Stomach (tissue), 9 donors: ENCODE data around the gene NOVA1. TPM values are rescaled to one million over a fixed set of nuclear protein-coding genes. Genes with fewer than 3 reads are reported as not detected.

Experiments used
- DNase-seq, 2 donors: peaks; one replicate each; pipeline versions ENCODE4 v3.0.0 to v3.0.0-alpha.2; 2013 to 2019
- H3K27ac ChIP-seq, 5 donors: fragments of 200-600 bp in 4 of 5; sonication (generic) in 4 of 5; one replicate each; pipeline ENCODE4 v1.5.1; 2013 to 2019; ENCODE audit warnings: mild to moderate bottlenecking in 1 of 5, moderate library complexity in 1 of 5
- H3K27me3 ChIP-seq, 3 donors: fragments of 200-600 bp; sonication (generic); one replicate each; pipeline ENCODE4 v1.5.1; 2017 to 2019; ENCODE audit warnings: mixed run types in 1 of 3
- H3K36me3 ChIP-seq, 4 donors: fragments of 200-600 bp; sonication (generic); 1 replicate in 3 of 4; 2 replicates in 1 of 4; pipeline ENCODE4 v1.5.1; 2016 to 2019
- H3K4me1 ChIP-seq, 4 donors: fragments of 200-600 bp; sonication (generic); one replicate each; pipeline ENCODE4 v1.5.1; 2016 to 2019
- H3K4me3 ChIP-seq, 4 donors: fragments of 200-600 bp; sonication (generic) in 3 of 4; one replicate each; pipeline ENCODE4 v1.5.1; 2016 to 2019; ENCODE audit warnings: mild to moderate bottlenecking in 1 of 4
- H3K9me3 ChIP-seq, 4 donors: fragments of 200-600 bp; sonication (generic); one replicate each; pipeline ENCODE4 v1.5.1; 2016 to 2019
- EP300 ChIP-seq: sonication (generic); formaldehyde crosslinking; IDR thresholded peaks from one replicate; pipeline ENCODE4 v1.6.1; 2017; ENCODE audit warnings: antibody characterized with exemption
- POLR2A ChIP-seq, 4 donors: fragments of 450-650 bp; IDR thresholded peaks; one replicate each; pipeline ENCODE4 v1.6.1; 2016; ENCODE audit warnings: antibody characterized with exemption in 4 of 4, control low read depth in 2 of 4, mild to moderate bottlenecking in 1 of 4, moderate library complexity in 1 of 4
- POLR2AphosphoS5 ChIP-seq, 3 donors: sonication (generic); formaldehyde crosslinking; IDR thresholded peaks; one replicate each; pipeline ENCODE4 v1.6.1; 2016; ENCODE audit warnings: antibody characterized with exemption in 3 of 3
- WGBS, 5 donors: extraction: QIAGEN DNeasy Blood & Tissue Kit in 3 of 5; methylation state at CpG; one replicate each; pipeline versions ENCODE4 v1.1.5 to v1.1.7; 2013 to 2018; 5-methylcytosine and 5-hydroxymethylcytosine counted together
- intact Hi-C: fragments of 100-400 bp; cut with DNase I; formaldehyde crosslinking; loops from one replicate; pipeline ENCODE4 v1.15.1; 2023; ENCODE audit warnings: low total_unique reads
- polyA plus RNA-seq, 3 donors: library from polyadenylated mRNA; stranded (reverse); fragments of 200-250 nt; gene quantifications; one replicate each; pipeline ENCODE4 v1.2.3, GENCODE V29; 2013
- total RNA-seq, 5 donors: library from RNA; depleted of rRNA; stranded (reverse); fragments of >200 nt; gene quantifications; one replicate each; pipeline versions ENCODE4 v1.1.0 to v1.2.3, GENCODE V29; 2014 to 2016
- TF ChIP-seq, protein P1 (sequence below), 7 experiments: fragments of 450-650 bp in 4 of 7; fragments of 200-600 bp in 3 of 7; sonication (generic) in 3 of 7; IDR thresholded peaks; one replicate each; pipeline ENCODE4 v1.5.1; 2016 to 2019; ENCODE audit warnings: antibody characterized with exemption in 7 of 7, control low read depth in 2 of 7, mild to moderate bottlenecking in 1 of 7
- donor health status: healthy with polysubstance abuse.
- donor health status: Bipolar disorder and iron deficiency.
- donor health status: healthy.

The NOVA1 gene
- total and polyA plus RNA-seq, 8 donors: 1.0 to 25.1 (median 7.9) TPM

DNA sequence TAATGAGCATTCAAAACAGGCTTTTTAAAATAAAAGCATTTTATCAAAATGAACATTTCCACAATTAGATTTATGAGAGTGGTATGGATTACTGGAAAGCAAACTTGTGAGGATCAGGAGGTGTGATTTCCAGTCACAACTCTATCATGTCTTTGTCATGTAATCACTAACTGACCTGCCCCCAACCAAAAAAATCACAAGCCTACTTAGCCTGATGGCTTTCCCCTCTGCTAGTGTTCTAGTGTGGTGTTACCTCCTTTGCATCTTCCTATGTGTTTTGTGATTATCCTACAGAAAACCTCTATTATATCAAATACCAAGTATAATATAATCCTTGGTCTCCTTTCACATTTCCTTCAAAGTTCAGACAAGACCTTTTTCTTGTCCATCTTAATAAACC lies 168.6 kb downstream of the NOVA1 start:
- H3K4me3 ChIP-seq: no peak overlapping the region
- no peaks in the 10 kb centered on the region for H3K36me3 ChIP-seq
- H3K4me1 ChIP-seq: no peaks in the 10 kb centered on the region
- H3K9me3 ChIP-seq: no peaks in the 10 kb centered on the region
- no peak for TF ChIP-seq EP300
- no peaks in the 10 kb centered on the region for H3K27me3 ChIP-seq
- no peak overlapping the region for H3K27ac ChIP-seq
- no peak for DNase-seq
- intact Hi-C loops: no loop called here

- DNase-seq: peak in 1 of 2 donors; percentile 46
- no peaks in the 10 kb centered on the region for H3K36me3 ChIP-seq
- 52 to 65% (median 60%) methylated on average over 5 of the region's 5 CpGs for WGBS, 5 donors
- intact Hi-C loops: no loop called here
- no peak overlapping the region for H3K27ac ChIP-seq
- no peak for TF ChIP-seq POLR2AphosphoS5 (IDR thresholded peaks at IDR 0.05)
- no peak for TF ChIP-seq POLR2A (IDR thresholded peaks at IDR 0.05)
- no peak for TF ChIP-seq EP300
- TF ChIP-seq, protein P1, sequence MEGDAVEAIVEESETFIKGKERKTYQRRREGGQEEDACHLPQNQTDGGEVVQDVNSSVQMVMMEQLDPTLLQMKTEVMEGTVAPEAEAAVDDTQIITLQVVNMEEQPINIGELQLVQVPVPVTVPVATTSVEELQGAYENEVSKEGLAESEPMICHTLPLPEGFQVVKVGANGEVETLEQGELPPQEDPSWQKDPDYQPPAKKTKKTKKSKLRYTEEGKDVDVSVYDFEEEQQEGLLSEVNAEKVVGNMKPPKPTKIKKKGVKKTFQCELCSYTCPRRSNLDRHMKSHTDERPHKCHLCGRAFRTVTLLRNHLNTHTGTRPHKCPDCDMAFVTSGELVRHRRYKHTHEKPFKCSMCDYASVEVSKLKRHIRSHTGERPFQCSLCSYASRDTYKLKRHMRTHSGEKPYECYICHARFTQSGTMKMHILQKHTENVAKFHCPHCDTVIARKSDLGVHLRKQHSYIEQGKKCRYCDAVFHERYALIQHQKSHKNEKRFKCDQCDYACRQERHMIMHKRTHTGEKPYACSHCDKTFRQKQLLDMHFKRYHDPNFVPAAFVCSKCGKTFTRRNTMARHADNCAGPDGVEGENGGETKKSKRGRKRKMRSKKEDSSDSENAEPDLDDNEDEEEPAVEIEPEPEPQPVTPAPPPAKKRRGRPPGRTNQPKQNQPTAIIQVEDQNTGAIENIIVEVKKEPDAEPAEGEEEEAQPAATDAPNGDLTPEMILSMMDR (IDR thresholded peaks at IDR 0.05): no peak
- no peaks in the 10 kb centered on the region for H3K9me3 ChIP-seq
- no peaks in the 10 kb centered on the region for H3K27me3 ChIP-seq
- H3K4me3 ChIP-seq: no peak overlapping the region
- no peaks in the 10 kb centered on the region for H3K4me1 ChIP-seq
Observed at GRCh38 chr14:26427097-26427496, 170.7 kb downstream of the NOVA1 start.

GRCh38 chr14:26424537-26424936 lies 173.3 kb downstream of the NOVA1 start:
- H3K4me3 ChIP-seq: no peak overlapping the region
- TF ChIP-seq, protein P1 (IDR thresholded peaks at IDR 0.05): no peak
- TF ChIP-seq POLR2AphosphoS5 (IDR thresholded peaks at IDR 0.05) (no peak), EP300 (no peak), POLR2A (IDR thresholded peaks at IDR 0.05) (no peak)
- intact Hi-C loops: no loop called here
- DNase-seq: no peak
- H3K27me3 ChIP-seq: no peaks in the 10 kb centered on the region
- 52 to 61% (median 56%) methylated on average over 2 of the region's 2 CpGs for WGBS, 5 donors
- H3K27ac ChIP-seq: no peak overlapping the region
- H3K36me3 ChIP-seq: no peaks in the 10 kb centered on the region
- H3K4me1 ChIP-seq: no peaks in the 10 kb centered on the region
- H3K9me3 ChIP-seq: no peaks in the 10 kb centered on the region

DNA sequence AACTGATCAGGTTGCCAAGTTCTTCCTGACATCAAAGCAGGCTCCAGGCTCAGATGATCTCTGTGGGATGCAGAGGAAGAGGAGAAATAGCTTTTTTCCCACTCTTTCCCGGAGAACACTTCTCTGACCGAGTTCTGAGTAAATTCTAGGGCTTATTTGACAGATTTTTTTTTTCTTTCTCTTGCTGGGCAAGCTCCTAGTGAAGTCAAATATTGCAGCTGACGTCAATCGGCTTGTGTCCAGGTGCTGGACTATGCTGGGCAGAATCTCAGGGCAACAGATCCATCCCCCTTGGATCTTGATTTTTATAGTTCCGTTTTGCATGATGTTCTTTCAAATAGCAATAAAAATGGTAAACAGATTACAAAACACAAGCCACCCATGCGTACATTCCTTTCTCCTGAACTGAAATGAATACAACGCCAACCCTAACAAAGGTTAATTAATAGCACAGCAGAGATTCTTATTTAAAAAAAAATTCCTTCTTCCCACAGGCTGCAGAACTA lies 182.2 kb downstream of the NOVA1 start:
- no peak overlapping the region for H3K27ac ChIP-seq
- intact Hi-C loops: no loop called here
- no peak overlapping the region for H3K4me3 ChIP-seq

DNA sequence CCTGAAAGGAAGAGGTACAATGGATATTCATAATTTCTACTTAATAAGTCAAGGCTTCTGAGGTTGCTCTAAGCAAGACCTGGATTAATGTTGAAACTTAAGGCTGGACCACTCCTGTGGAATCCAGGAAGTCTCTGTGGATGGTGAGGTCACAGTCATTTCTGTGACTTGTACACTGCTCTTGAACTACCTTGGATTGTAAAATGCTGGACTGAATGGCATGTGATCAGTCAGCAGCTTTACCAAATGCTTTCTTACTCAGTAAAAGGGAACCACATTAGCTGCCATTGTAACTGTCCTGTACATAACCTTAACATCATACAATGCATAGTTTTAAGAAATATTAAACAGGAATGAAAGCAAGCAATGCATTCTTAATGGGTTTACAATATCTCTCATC lies 182.9 kb downstream of the NOVA1 start:
- Histone ChIP-seq H3K36me3 (no peaks in the 10 kb centered on the region), H3K27me3 (no peaks in the 10 kb centered on the region), H3K27ac (no peak overlapping the region), H3K4me3 (no peak overlapping the region), H3K4me1 (no peaks in the 10 kb centered on the region), H3K9me3 (no peaks in the 10 kb centered on the region)
- DNase-seq: no peak
- intact Hi-C loops: no loop called here
- no peak for TF ChIP-seq EP300
- TF ChIP-seq POLR2A (IDR thresholded peaks at IDR 0.05): no peak
- TF ChIP-seq, protein P1 (IDR thresholded peaks at IDR 0.05): no peak
- TF ChIP-seq POLR2AphosphoS5 (IDR thresholded peaks at IDR 0.05): no peak

More for the DNA sequence above, 182.2 kb downstream of the NOVA1 start:
- no peaks in the 10 kb centered on the region for H3K27me3 ChIP-seq
- H3K36me3 ChIP-seq: no peaks in the 10 kb centered on the region
- no peaks in the 10 kb centered on the region for H3K9me3 ChIP-seq
- DNase-seq: peak in 1 of 2 donors; percentile 33
- WGBS, 5 donors: 41 to 62% (median 46%) methylated on average over 7 of the region's 7 CpGs
- TF ChIP-seq POLR2AphosphoS5 (IDR thresholded peaks at IDR 0.05): no peak
- TF ChIP-seq EP300: no peak
- TF ChIP-seq, protein P1 (IDR thresholded peaks at IDR 0.05): no peak
- no peak for TF ChIP-seq POLR2A (IDR thresholded peaks at IDR 0.05)
- H3K4me1 ChIP-seq: no peaks in the 10 kb centered on the region
